Measurements from ENCODE around the gene SIAH3.

DNA sequence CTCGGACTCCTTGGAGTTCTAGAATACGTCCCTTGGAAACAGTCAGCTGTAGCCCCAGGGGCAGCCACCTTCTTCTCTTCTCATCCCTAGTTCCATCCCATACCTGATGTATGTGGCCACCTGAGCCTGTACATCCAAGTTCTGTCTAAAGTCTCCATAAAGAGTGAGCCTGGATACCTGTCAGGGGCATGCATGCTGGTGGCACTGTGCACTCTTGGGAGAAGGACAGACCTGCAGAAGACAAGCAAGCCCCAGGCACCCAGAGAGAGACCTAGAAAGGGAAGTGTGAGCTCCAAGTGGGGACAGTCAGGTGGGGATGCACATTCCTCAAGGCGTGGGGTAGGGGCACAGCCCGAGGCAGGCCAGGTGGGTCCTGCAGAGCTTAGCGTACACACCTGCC lies 21.4 kb downstream of the SIAH3 start:
- no peak for TF ChIP-seq YY1 (IDR thresholded peaks at IDR 0.05; ENCODE audit: low read depth)
- no peak for TF ChIP-seq RAD21 (IDR thresholded peaks at IDR 0.05; ENCODE audit: low read depth)
- no peak for TF ChIP-seq TAF1 (IDR thresholded peaks at IDR 0.05; ENCODE audit: low read depth)
- TF ChIP-seq CREB1 (IDR thresholded peaks at IDR 0.05; ENCODE audit: low read depth) = no peak
- TF ChIP-seq EGR1 (IDR thresholded peaks at IDR 0.05) = no peak
